Suppressor macrophage treated with lipopolysaccharide for 4 hours (primary cell): Measurements from ENCODE around the gene COL6A1.

ENCODE experiments used
- DNase-seq: peaks from one replicate; pipeline ENCODE4 v3.0.0-alpha.2; 2020

COL6A1 gene

GRCh38 chr21:46006547-46007491 is 25.2 kb downstream of the COL6A1 start:
- no peak for DNase-seq

GRCh38 chr21:46007492-46007868 is 25.9 kb downstream of the COL6A1 start:
- DNase-seq: no peak

GRCh38 chr21:46008893-46009621 is 27.5 kb downstream of the COL6A1 start:
- DNase-seq: no peak

GRCh38 chr21:46009951-46010705 is 28.6 kb downstream of the COL6A1 start:
- DNase-seq: no peak

GRCh38 chr21:46011267-46011967 is 29.8 kb downstream of the COL6A1 start:
- no peak for DNase-seq

DNA sequence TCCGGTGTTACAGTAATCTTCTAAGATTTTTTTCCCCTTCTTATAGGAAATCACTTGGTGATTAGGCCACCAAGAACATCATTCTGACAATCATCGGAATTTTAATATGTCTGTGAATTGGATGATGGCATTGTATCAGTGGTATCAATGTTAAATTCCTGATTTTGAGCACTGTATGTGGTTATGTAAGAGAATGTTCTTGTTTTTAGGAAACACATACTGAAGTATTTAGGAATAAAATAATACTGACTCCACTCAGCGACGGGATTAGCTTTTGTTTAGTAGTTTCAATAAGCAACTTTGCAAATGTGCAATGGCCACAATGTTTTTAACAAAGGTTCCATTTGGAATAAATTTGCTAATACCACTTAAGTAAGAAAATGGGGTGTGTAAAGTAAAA is 30.6 kb downstream of the COL6A1 start:
- DNase-seq: no peak

DNA sequence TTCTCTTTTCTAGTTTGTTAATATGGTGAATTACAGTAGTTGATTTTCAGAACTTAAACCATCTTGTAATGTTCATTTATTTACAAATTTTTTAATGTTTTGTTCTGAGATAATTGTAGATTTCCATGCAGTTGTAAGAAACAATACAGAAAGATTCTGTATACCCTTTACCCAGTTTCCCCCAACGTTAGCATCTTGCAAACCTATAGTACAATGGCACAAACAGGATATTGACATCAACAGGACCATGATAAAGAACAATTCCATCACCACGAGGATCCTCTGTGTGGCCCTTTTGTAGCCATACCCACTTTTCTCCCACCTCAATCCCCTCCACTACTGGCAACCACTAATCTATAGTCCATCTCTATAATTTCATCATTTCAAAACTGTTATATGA is 33.3 kb downstream of the COL6A1 start:
- no peak for DNase-seq

DNA sequence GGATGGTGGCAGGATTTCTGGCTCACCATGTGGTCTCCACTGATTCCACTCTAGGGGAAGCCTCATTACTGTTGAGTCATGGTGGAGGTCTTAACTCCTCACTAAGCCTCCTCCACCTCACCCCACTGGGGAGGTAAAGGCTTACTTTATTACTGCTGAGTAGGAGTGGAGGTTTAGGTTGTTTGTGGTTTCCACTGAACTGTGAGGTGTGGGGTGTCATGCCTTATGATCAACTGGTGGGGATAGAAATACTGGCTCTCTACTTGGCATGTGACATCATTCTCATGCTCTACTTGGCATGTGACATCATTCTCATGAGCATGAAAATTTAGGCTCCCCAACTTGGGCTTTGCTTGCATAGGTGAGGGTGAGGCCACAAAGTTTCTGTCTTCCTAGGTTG is 35.6 kb downstream of the COL6A1 start:
- no peak for DNase-seq

GRCh38 chr21:46017695-46018094 is 36.1 kb downstream of the COL6A1 start:
- DNase-seq: no peak

GRCh38 chr21:46018615-46019014 is 37.0 kb downstream of the COL6A1 start:
- no peak for DNase-seq

DNA sequence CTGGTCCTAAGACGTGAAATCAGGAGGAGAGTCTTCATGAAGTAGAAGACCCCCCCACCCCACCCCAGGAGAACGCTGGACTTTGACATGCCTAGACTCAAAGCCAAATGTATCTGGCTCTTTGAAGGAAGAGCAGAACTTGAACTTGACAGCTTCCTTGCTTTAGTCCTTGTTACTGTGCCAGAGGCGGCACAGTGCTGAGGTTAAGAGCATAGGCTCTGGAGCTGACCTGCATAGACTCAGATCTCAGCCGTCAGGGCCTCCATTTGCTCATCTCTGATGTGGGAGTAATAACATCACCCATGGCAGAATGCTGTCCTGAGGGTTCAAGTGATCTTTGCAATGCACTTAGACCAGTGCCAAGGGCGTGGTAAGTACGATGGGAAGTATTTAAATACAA is 39.0 kb downstream of the COL6A1 start:
- no peak for DNase-seq

DNA sequence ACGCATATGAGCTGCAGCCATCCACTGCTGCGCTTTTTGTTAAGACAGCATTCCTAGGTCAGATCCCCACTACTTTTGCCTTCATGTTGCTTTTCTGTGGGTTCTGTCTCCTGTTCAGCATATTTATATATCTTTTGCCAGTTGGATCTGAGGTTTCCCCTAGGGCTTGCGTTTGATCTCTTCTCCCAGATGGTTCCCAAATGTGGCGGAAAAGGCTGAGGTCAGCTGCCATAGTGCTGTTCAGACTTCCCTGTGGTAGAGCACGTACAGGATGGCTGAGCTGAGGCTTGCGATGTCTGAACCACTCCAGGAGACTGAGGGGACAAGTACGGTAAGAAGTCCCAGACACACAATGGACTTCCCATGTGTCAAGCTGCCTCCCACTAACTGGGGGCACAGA is 39.8 kb downstream of the COL6A1 start:
- DNase-seq: no peak

- DNase-seq: no peak
Observed at GRCh38 chr21:46021978-46022544, 40.5 kb downstream of the COL6A1 start.

GRCh38 chr21:46022551-46023525 is 41.3 kb downstream of the COL6A1 start:
- no peak for DNase-seq

- no peak for DNase-seq
Observed at GRCh38 chr21:46023555-46023954, 42.0 kb downstream of the COL6A1 start.

- DNase-seq: no peak
Observed at GRCh38 chr21:46024141-46024540, 42.6 kb downstream of the COL6A1 start.

DNA sequence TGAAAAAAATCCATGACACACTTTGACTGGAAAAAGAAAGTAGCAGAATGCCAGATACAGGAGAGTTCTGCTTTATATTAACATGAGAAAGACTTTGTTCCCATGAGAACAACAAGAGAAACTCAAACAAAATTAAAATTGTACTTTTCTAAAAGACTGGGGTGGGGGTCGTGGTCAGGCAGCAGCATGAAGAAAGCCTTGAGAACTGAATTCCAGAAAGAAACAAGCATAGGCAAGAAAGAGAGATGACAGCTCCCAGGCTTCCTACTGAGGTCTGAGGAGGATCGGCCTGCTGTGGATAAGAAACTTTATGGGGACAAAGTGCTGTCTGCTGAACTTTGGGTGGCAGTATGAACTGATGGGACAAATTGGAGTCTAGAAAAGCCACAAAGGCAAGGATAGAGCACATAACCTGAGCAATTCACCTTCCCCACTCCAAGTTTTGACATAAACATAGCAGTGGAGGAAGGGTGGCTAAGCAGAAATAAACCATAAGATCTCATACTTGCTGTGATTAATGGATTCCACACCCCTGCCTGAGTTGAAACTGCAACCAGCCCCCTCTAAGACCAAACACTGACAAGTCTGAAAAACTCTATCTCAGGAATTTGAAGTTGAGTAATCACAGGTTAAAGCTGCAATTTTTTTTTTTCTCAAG is 43.7 kb downstream of the COL6A1 start:
- no peak for DNase-seq

GRCh38 chr21:46027851-46028493 is 46.4 kb downstream of the COL6A1 start:
- no peak for DNase-seq

- no peak for DNase-seq
Observed at GRCh38 chr21:46028573-46029091, 47.1 kb downstream of the COL6A1 start.
